ENCODE measurements around the gene SEPTIN6. TPM values are rescaled to one million over a fixed set of nuclear protein-coding genes. Genes with fewer than 3 reads are reported as not detected.

Gene SEPTIN6
- total and polyA plus RNA-seq, 12 donors = 4.6 to 24.9 (median 8.2) TPM

GRCh38 chrX:119735467-119735866 is 42.5 kb upstream of the SEPTIN6 start:
- Histone ChIP-seq H3K4me3 (no peak overlapping the region), H3K4me1 (peaks cover 0 to 3% (median 0%) of the 10 kb centered on the region in 9 donors), H3K9me3 (no peaks in the 10 kb centered on the region), H3K27me3 (no peaks in the 10 kb centered on the region), H3K27ac (no peak overlapping the region), H3K36me3 (no peaks in the 10 kb centered on the region)
- DNase-seq = no peak
- WGBS, 2 donors = 51 to 69% methylated on average over 6 of the region's 6 CpGs
- intact Hi-C loops (cut with DNase I) = loop anchor here in 3 of 10 donors (10.0 kb wide), 1 partner anchor 221 kb away; no protein-coding TSS in a partner anchor
- TF ChIP-seq, protein P1, sequence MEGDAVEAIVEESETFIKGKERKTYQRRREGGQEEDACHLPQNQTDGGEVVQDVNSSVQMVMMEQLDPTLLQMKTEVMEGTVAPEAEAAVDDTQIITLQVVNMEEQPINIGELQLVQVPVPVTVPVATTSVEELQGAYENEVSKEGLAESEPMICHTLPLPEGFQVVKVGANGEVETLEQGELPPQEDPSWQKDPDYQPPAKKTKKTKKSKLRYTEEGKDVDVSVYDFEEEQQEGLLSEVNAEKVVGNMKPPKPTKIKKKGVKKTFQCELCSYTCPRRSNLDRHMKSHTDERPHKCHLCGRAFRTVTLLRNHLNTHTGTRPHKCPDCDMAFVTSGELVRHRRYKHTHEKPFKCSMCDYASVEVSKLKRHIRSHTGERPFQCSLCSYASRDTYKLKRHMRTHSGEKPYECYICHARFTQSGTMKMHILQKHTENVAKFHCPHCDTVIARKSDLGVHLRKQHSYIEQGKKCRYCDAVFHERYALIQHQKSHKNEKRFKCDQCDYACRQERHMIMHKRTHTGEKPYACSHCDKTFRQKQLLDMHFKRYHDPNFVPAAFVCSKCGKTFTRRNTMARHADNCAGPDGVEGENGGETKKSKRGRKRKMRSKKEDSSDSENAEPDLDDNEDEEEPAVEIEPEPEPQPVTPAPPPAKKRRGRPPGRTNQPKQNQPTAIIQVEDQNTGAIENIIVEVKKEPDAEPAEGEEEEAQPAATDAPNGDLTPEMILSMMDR (IDR thresholded peaks at IDR 0.05) = no peak
- ATAC-seq = no peak

GRCh38 chrX:119734897-119735339 is 42.0 kb upstream of the SEPTIN6 start:
- H3K27me3 ChIP-seq = no peaks in the 10 kb centered on the region
- WGBS, 2 donors = 20 to 25% methylated on average over 7 of the region's 7 CpGs
- H3K4me1 ChIP-seq = peaks cover 0 to 6% (median 0%) of the 10 kb centered on the region in 9 donors
- intact Hi-C loops (cut with DNase I) = loop anchor here in 6 of 10 donors (5.0 to 10.0 kb wide), 4 partner anchors 123 to 220 kb away; partner anchors contain the start of gene NKRF (in 1 of the 6)
- H3K4me3 ChIP-seq = no peak overlapping the region
- peak; percentile 40 to 67 for DNase-seq
- peak; percentile 61 to 96 (median 86) for ATAC-seq
- TF ChIP-seq, protein P1 (IDR thresholded peaks at IDR 0.05) = no peak
- peak overlapping the region in 1 of 10 donors; percentile 19 for H3K27ac ChIP-seq
- H3K36me3 ChIP-seq = no peaks in the 10 kb centered on the region
- H3K9me3 ChIP-seq = no peaks in the 10 kb centered on the region

DNA sequence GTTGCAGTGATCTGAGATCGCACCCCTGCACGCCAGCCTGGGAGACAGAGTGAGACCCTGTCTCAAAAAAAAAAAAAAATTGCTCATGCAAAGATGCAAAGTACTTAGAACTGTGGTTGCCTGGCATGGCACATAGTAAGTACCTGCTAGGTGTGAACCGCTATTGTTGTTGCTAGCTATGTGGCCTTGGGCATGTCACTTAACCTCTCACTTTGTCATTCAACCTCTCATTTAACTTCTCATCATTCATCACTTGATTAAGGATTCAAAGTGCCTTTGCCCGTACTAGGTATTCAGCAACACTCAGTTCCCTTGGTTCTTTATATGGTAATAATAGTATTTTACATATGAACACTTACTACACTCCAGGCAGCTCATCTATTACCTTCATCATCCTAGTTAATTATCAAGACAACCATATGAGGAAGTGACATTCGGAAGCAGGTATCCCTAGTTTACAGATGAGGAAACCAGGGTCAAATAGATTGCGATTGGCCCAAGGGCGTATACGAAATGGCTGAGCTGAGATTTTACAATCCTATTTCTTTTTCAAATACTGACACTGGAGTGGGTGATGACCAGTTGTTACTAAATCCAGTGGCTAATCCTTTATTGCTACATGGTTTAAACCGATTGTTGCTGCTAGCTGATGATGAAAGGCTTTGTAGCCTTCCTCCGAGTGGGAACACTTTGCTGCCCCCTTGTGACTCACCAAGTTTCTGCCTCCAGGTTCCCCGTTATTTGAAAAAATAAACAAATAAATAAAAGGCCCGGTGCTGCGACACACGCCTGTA is 36.6 kb upstream of the SEPTIN6 start:
- Histone ChIP-seq H3K36me3 (no peaks in the 10 kb centered on the region), H3K4me3 (no peak overlapping the region), H3K27me3 (no peaks in the 10 kb centered on the region), H3K4me1 (peaks cover 0 to 8% (median 0%) of the 10 kb centered on the region in 9 donors), H3K27ac (no peak overlapping the region), H3K9me3 (no peaks in the 10 kb centered on the region)
- intact Hi-C loops (cut with DNase I) = loop anchor here in 8 of 10 donors (2.0 to 10.0 kb wide), 7 partner anchors 115 to 215 kb away; partner anchors contain the start of gene NKRF (in 1 of the 8)
- DNase-seq (peak; percentile 16 to 45), ATAC-seq (peak in 2 of 8 donors; percentile 41 to 45)
- TF ChIP-seq, protein P1 (IDR thresholded peaks at IDR 0.05) = peak; percentile 31 to 70 (median 62)
- WGBS, 2 donors = 35 to 37% methylated on average over 14 of the region's 14 CpGs

GRCh38 chrX:119728487-119728886 is 35.5 kb upstream of the SEPTIN6 start:
- DNase-seq (no peak), ATAC-seq (no peak)
- Histone ChIP-seq H3K4me1 (peaks cover 0 to 7% (median 0%) of the 10 kb centered on the region in 9 donors), H3K27ac (no peak overlapping the region), H3K4me3 (no peak overlapping the region), H3K36me3 (no peaks in the 10 kb centered on the region), H3K9me3 (no peaks in the 10 kb centered on the region), H3K27me3 (no peaks in the 10 kb centered on the region)
- intact Hi-C loops (cut with DNase I) = loop anchor here in 5 of 10 donors (2.0 to 10.0 kb wide), 3 partner anchors 114 to 214 kb away; no protein-coding TSS in a partner anchor
- TF ChIP-seq, protein P1 (IDR thresholded peaks at IDR 0.05) = no peak
- 58 to 76% methylated on average over 5 of the region's 5 CpGs for WGBS, 2 donors
